ENCODE data around the gene SLITRK3. TPM values are rescaled to one million over a fixed set of nuclear protein-coding genes. Genes with fewer than 3 reads are reported as not detected.
"Not testable (repeated sequence)": the region's sequence is repeated elsewhere in the genome, so short reads cannot be mapped to it uniquely, and the experiment has no call there.

Gene SLITRK3
- total RNA-seq, 1 donor from 2014 or later, result not detected

DNA sequence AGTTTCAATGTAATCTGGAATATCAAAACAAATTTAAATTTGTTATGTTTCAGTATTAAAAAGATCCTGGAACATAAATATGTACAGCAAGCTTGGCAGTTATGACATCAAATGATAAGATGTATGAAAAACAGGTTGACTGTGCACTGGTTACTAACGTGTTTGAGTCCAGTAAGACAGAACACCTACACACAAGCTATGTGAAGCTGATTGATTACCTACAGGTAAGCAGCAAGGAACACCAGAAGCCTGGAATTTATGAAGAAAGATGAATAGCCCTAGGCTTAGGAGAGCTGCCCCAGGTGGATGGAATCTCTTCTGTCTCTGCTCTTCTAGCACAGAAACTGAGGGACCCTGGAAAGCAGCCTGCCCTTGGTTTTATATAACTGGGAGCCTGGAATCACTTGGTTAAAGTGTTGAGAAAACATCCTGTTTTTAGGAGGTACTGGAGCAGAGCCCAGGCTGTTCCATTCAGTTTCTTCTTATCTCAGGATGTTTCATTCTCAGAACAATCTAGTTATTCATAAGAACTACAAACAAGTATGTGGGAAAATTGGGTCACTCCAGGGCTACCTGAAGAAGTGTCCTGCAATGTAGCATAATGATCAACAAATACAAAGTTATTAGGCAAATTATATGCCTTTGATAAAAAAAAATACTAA lies 36.3 kb downstream of the SLITRK3 start:
- Histone ChIP-seq H3K4me3 (ENCODE audit: low read depth, low read length) (no peak overlapping the region), H3K36me3 (ENCODE audit: control insufficient read depth, insufficient read depth, low read length) (no peaks in the 10 kb centered on the region), H3K27me3 (ENCODE audit: control insufficient read depth, insufficient read depth, low read length) (no peaks in the 10 kb centered on the region)
- no peak for DNase-seq (ENCODE audit: low read depth)
- no peak for TF ChIP-seq CTCF (IDR thresholded peaks at IDR 0.05; ENCODE audit: insufficient read depth, low read length, poor library complexity, severe bottlenecking)

GRCh38 chr3:165158011-165158410 lies 38.2 kb downstream of the SLITRK3 start:
- TF ChIP-seq CTCF (IDR thresholded peaks at IDR 0.05; ENCODE audit: insufficient read depth, low read length, poor library complexity, severe bottlenecking), result no peak
- Histone ChIP-seq H3K4me3 (ENCODE audit: low read depth, low read length) (no peak overlapping the region), H3K27me3 (ENCODE audit: control insufficient read depth, insufficient read depth, low read length) (no peaks in the 10 kb centered on the region), H3K36me3 (ENCODE audit: control insufficient read depth, insufficient read depth, low read length) (no peaks in the 10 kb centered on the region)
- DNase-seq (ENCODE audit: low read depth), result no peak

DNA sequence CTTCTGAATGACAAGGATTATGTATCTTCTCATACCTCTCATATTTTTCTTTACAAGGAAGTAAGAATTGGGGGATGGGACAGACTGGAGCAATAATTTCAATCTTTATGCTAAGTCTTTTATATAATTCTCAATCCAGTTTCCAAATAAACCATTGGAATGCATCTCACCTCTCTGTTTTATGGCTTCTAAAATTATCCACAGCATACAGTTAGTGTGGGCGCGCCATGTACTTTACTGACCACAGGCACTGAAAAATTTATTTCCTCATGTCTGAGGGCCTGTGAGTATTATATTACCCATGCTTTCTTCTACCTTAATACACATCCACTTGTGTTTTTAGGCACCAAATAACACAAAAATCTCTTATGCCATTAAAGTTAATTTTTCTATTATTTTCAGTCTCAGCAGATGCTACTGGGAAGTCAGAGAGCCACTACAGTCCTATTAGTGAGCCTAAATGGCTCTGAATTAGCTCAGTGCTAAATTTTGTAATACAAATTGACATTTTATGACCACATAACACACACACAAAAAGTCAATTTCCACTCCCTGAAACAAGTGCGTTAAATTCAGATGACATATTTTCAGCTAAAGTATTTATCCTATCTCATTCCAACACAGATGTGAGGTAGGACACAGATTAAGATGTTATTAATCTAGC lies 39.3 kb downstream of the SLITRK3 start:
- Histone ChIP-seq H3K4me3 (ENCODE audit: low read depth, low read length) (no peak overlapping the region), H3K27me3 (ENCODE audit: control insufficient read depth, insufficient read depth, low read length) (no peaks in the 10 kb centered on the region), H3K36me3 (ENCODE audit: control insufficient read depth, insufficient read depth, low read length) (no peaks in the 10 kb centered on the region)
- TF ChIP-seq CTCF (IDR thresholded peaks at IDR 0.05; ENCODE audit: insufficient read depth, low read length, poor library complexity, severe bottlenecking), result no peak
- no peak for DNase-seq (ENCODE audit: low read depth)

DNA sequence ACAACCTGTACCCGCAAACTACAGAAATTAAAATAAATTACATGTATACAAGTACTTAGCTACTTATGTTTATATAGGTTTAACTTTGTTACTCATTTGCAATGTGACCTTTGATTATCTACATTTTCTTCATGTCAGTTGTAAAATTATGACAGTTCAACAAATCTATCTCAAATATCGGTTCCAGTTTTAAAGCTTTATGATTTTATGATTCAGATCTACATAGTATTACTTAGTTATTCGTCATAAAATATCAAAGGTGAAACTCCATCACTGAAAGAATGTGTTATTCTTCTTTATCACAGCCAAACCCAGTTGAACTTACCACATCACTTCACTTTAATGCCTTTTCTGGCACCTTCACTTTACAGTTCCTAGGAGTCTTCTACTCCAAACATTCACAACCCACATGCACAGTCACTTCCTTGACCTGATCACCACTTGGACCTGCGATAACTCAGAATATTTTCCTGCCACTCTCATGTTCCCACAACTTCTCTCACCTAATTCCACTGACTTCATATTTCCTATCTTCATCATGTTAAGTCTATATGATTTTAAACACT lies 47.2 kb downstream of the SLITRK3 start:
- Histone ChIP-seq H3K4me3 (ENCODE audit: low read depth, low read length) (no peak overlapping the region), H3K27me3 (ENCODE audit: control insufficient read depth, insufficient read depth, low read length) (no peaks in the 10 kb centered on the region), H3K36me3 (ENCODE audit: control insufficient read depth, insufficient read depth, low read length) (no peaks in the 10 kb centered on the region)
- no peak for DNase-seq (ENCODE audit: low read depth)
- TF ChIP-seq CTCF (IDR thresholded peaks at IDR 0.05; ENCODE audit: insufficient read depth, low read length, poor library complexity, severe bottlenecking), result no peak

- Histone ChIP-seq H3K4me3 (ENCODE audit: low read depth, low read length) (no peak overlapping the region), H3K27me3 (ENCODE audit: control insufficient read depth, insufficient read depth, low read length) (no peaks in the 10 kb centered on the region), H3K36me3 (ENCODE audit: control insufficient read depth, insufficient read depth, low read length) (no peaks in the 10 kb centered on the region)
- TF ChIP-seq CTCF (IDR thresholded peaks at IDR 0.05; ENCODE audit: insufficient read depth, low read length, poor library complexity, severe bottlenecking), result no peak
- DNase-seq (ENCODE audit: low read depth), result no peak
These were observed 51.9 kb downstream of the SLITRK3 start for GRCh38 chr3:165144271-165144670.

- H3K4me3 ChIP-seq (ENCODE audit: low read depth, low read length); H3K27me3 ChIP-seq (ENCODE audit: control insufficient read depth, insufficient read depth, low read length); DNase-seq (ENCODE audit: low read depth); H3K36me3 ChIP-seq (ENCODE audit: control insufficient read depth, insufficient read depth, low read length): not testable (repeated sequence)
These were observed 56.3 kb downstream of the SLITRK3 start for GRCh38 chr3:165139918-165140317.

Other genes with a start within 250 kb of the SLITRK3 start
- gene SI, start 117.9 kb downstream of the SLITRK3 start, total RNA-seq, result not detected in 2 replicates